Upper lobe of right lung (tissue), 1 donor: ENCODE results near the gene CLEC3B. TPM values are rescaled to one million over a fixed set of nuclear protein-coding genes. Genes with fewer than 3 reads are reported as not detected.

ENCODE experiments used
- ATAC-seq: fragments of 200-7000 bp; cut with Tn5 transposase; one replicate; pipeline ENCODE4 v1.9.1; 2020; ENCODE audit warnings: mild to moderate bottlenecking, moderate library complexity
- DNase-seq: peaks from one replicate; pipeline ENCODE4 v3.0.0-alpha.2; 2020
- H3K27ac ChIP-seq: fragments of 200-600 bp; one replicate; pipeline ENCODE4 v1.8.0; 2022
- H3K27me3 ChIP-seq: fragments of 200-600 bp; one replicate; pipeline ENCODE4 v1.8.0; 2022; ENCODE audit warnings: mild to moderate bottlenecking
- H3K36me3 ChIP-seq: fragments of 200-600 bp; one replicate; pipeline ENCODE4 v1.8.0; 2022
- H3K4me1 ChIP-seq: fragments of 200-600 bp; one replicate; pipeline ENCODE4 v1.8.0; 2022
- H3K4me3 ChIP-seq: fragments of 200-600 bp; one replicate; pipeline ENCODE4 v1.8.0; 2022; ENCODE audit warnings: mild to moderate bottlenecking
- H3K9me3 ChIP-seq: fragments of 200-600 bp; one replicate; pipeline ENCODE4 v1.8.0; 2022
- CTCF ChIP-seq: fragments of 200-600 bp; IDR thresholded peaks from one replicate; pipeline ENCODE4 v1.8.0; 2022; ENCODE audit warnings: antibody characterized with exemption
- intact Hi-C: fragments of 100-400 bp; cut with DNase I; formaldehyde crosslinking; loops from one replicate; pipeline ENCODE4 v1.11.0; 2022
- total RNA-seq: library from RNA; stranded (reverse); fragmentation: NEBNext Ultra II Directional; extraction: Animal tissue kit (Norgen Biotek cat#: 25700); gene quantifications from one replicate; pipeline ENCODE4 v1.2.1, GENCODE V29; 2021
- donor health status: DM: no; HTN: yes; CAD: no; lungs with severe emphysema.

CLEC3B gene
- total RNA-seq, 1 donor from 2014 or later = 265 TPM

- intact Hi-C loops = no loop called here
- H3K4me3 ChIP-seq = peak overlapping the region; percentile 46
- H3K27me3 ChIP-seq = no peaks in the 10 kb centered on the region
- DNase-seq (no peak), ATAC-seq (no peak)
- no peak for TF ChIP-seq CTCF
- H3K27ac ChIP-seq = peak overlapping the region; percentile 87
- peaks cover 42% of the 10 kb centered on the region for H3K4me1 ChIP-seq
- H3K36me3 ChIP-seq = no peaks in the 10 kb centered on the region
- no peaks in the 10 kb centered on the region for H3K9me3 ChIP-seq
Observed at GRCh38 chr3:45029216-45029615, 3.1 kb downstream of the CLEC3B start.

- Histone ChIP-seq H3K27me3 (no peaks in the 10 kb centered on the region), H3K27ac (no peak overlapping the region), H3K9me3 (no peaks in the 10 kb centered on the region), H3K4me3 (peak overlapping the region; percentile 46), H3K36me3 (no peaks in the 10 kb centered on the region), H3K4me1 (peaks cover 42% of the 10 kb centered on the region)
- DNase-seq (no peak), ATAC-seq (peak; percentile 46)
- no peak for TF ChIP-seq CTCF
- intact Hi-C loops = loop anchor here (10.0 kb wide), 1 partner anchor 465 kb away; no protein-coding TSS in a partner anchor
Observed at GRCh38 chr3:45029661-45030060, 3.6 kb downstream of the CLEC3B start.

GRCh38 chr3:45031531-45031930, 5.4 kb downstream of the CLEC3B start:
- intact Hi-C loops = loop anchor here (10.0 kb wide), 1 partner anchor 463 kb away; no protein-coding TSS in a partner anchor
- H3K27ac ChIP-seq = no peak overlapping the region
- TF ChIP-seq CTCF = no peak

GRCh38 chr3:45032113-45032512, 6.0 kb downstream of the CLEC3B start:
- ATAC-seq (no peak), DNase-seq (no peak)
- intact Hi-C loops = loop anchor here (10.0 kb wide), 1 partner anchor 463 kb away; no protein-coding TSS in a partner anchor
- H3K27me3 ChIP-seq = no peaks in the 10 kb centered on the region
- H3K9me3 ChIP-seq = no peaks in the 10 kb centered on the region
- TF ChIP-seq CTCF = no peak
- no peak overlapping the region for H3K4me3 ChIP-seq
- no peaks in the 10 kb centered on the region for H3K36me3 ChIP-seq
- H3K4me1 ChIP-seq = peaks cover 42% of the 10 kb centered on the region
- H3K27ac ChIP-seq = no peak overlapping the region

More at GRCh38 chr3:45031531-45031930, 5.4 kb downstream of the CLEC3B start:
- DNase-seq (no peak), ATAC-seq (no peak)
- Histone ChIP-seq H3K9me3 (no peaks in the 10 kb centered on the region), H3K4me1 (peaks cover 40% of the 10 kb centered on the region), H3K4me3 (no peak overlapping the region), H3K36me3 (no peaks in the 10 kb centered on the region), H3K27me3 (no peaks in the 10 kb centered on the region)

GRCh38 chr3:45033791-45034190, 7.7 kb downstream of the CLEC3B start:
- Histone ChIP-seq H3K9me3 (no peaks in the 10 kb centered on the region), H3K36me3 (no peaks in the 10 kb centered on the region), H3K4me1 (peaks cover 46% of the 10 kb centered on the region), H3K4me3 (no peak overlapping the region), H3K27ac (peak overlapping the region; percentile 71), H3K27me3 (no peaks in the 10 kb centered on the region)
- ATAC-seq = peak; percentile 11
- no peak for TF ChIP-seq CTCF
- no peak for DNase-seq
- intact Hi-C loops = loop anchor here (10.0 kb wide), 1 partner anchor 461 kb away; no protein-coding TSS in a partner anchor
